Uterus (tissue), 4 donors: Measurements from ENCODE around the gene CCNDBP1. TPM values are rescaled to one million over a fixed set of nuclear protein-coding genes. Genes with fewer than 3 reads are reported as not detected.
A peak's percentile ranks its signal among the peaks of the same experiment; 100 is the strongest.
"Not testable (repeated sequence)": the region's sequence is repeated elsewhere in the genome, so short reads cannot be mapped to it uniquely, and the experiment has no call there.

Source experiments
- DNase-seq, 2 donors: peaks; one replicate each; pipeline ENCODE4 v3.0.0-alpha.2; 2019 to 2020
- H3K27ac ChIP-seq, 2 donors: fragments of 200-600 bp; sonication (generic); 1 replicate in 1 of 2; 2 replicates in 1 of 2; pipeline ENCODE4 v1.5.1; 2016 to 2018
- H3K27me3 ChIP-seq, 2 donors: fragments of 200-600 bp; sonication (generic); one replicate each; pipeline ENCODE4 v1.5.1; 2018 to 2019; ENCODE audit warnings: control low read depth in 1 of 2
- H3K36me3 ChIP-seq, 2 donors: fragments of 200-600 bp; sonication (generic); one replicate each; pipeline ENCODE4 v1.5.1; 2019; ENCODE audit warnings: control low read depth in 1 of 2
- H3K4me1 ChIP-seq, 2 donors: fragments of 200-600 bp; sonication (generic); one replicate each; pipeline ENCODE4 v1.5.1; 2018 to 2019; ENCODE audit warnings: control low read depth in 1 of 2
- H3K4me3 ChIP-seq, 2 donors: fragments of 200-600 bp; sonication (generic); 1 replicate in 1 of 2; 2 replicates in 1 of 2; pipeline ENCODE4 v1.5.1; 2018 to 2019; ENCODE audit warnings: mild to moderate bottlenecking in 1 of 2
- H3K9me3 ChIP-seq, 2 donors: fragments of 200-600 bp; sonication (generic); one replicate each; pipeline ENCODE4 v1.5.1; 2019; ENCODE audit warnings: control low read depth in 1 of 2
- POLR2A ChIP-seq, 2 donors: fragments of 450-650 bp; IDR thresholded peaks; one replicate each; pipeline ENCODE4 v1.6.1; 2016; ENCODE audit warnings: antibody characterized with exemption in 2 of 2, mild to moderate bottlenecking in 1 of 2, moderate library complexity in 1 of 2
- intact Hi-C: fragments of 100-400 bp; cut with DNase I; formaldehyde crosslinking; loops from one replicate; pipeline ENCODE4 v1.15.1; 2023; ENCODE audit warnings: low total_unique reads
- total RNA-seq, 4 donors: library from RNA; depleted of rRNA in 3 of 4; stranded (reverse); fragments of >200 nt in 3 of 4; gene quantifications; one replicate each; pipeline versions ENCODE4 v1.1.0 to v1.2.4, GENCODE V29; 2014 to 2023
- TF ChIP-seq, protein P1 (sequence below), 4 experiments: fragments of 200-600 bp in 2 of 4; fragments of 450-650 bp in 2 of 4; sonication (generic) in 2 of 4; IDR thresholded peaks; one replicate each; pipeline ENCODE4 v1.5.1; 2016 to 2019; ENCODE audit warnings: antibody characterized with exemption in 4 of 4, mild to moderate bottlenecking in 2 of 4, moderate library complexity in 1 of 4
- donor health status: DM: yes; HTN: yes; CAD: no.

CCNDBP1 gene
- total RNA-seq, 4 donors from 2014 or later = 27.9 to 45.6 (median 44.0) TPM

DNA sequence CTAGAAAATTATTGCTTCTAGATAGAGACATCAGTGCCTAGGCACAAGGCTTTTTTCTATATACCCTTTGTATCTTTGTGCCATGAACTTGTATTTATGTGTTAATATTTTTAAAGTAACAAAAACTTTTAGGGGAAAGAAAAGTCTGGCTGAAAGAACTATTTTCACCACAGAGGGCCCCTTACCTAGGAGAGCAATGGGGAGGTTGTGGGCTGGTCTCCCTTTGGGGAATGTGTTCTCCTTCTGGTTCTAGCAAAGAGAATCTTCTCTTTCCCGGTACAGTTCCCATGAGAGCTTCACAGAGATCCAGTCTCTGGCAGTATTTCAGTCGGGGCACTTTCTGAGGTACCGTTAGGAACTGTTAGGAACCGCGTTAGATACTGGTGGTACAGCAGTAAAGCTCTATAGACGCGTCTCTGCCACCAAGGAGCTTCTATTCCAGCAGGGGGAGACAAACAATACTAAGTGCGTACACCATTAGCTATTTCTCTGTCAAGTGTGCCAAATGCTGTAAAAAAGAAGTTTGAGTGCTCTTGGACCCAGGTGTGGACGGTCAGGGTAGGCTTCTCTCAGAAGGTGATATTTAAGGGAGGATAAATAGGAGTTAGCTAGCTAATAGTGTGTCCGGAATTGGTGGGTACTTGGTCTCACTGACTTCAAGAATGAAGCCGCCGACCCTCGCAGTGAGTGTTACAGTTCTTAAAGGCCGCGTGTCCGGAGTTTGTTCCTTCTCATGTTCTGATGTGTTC, 40.2 kb downstream of the CCNDBP1 start:
- no peak for TF ChIP-seq POLR2A (IDR thresholded peaks at IDR 0.05)
- TF ChIP-seq, protein P1, sequence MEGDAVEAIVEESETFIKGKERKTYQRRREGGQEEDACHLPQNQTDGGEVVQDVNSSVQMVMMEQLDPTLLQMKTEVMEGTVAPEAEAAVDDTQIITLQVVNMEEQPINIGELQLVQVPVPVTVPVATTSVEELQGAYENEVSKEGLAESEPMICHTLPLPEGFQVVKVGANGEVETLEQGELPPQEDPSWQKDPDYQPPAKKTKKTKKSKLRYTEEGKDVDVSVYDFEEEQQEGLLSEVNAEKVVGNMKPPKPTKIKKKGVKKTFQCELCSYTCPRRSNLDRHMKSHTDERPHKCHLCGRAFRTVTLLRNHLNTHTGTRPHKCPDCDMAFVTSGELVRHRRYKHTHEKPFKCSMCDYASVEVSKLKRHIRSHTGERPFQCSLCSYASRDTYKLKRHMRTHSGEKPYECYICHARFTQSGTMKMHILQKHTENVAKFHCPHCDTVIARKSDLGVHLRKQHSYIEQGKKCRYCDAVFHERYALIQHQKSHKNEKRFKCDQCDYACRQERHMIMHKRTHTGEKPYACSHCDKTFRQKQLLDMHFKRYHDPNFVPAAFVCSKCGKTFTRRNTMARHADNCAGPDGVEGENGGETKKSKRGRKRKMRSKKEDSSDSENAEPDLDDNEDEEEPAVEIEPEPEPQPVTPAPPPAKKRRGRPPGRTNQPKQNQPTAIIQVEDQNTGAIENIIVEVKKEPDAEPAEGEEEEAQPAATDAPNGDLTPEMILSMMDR (IDR thresholded peaks at IDR 0.05) = peak; percentile 43 to 62 (median 50)
- no peaks in the 10 kb centered on the region for H3K4me1 ChIP-seq
- no peak overlapping the region for H3K4me3 ChIP-seq
- no peaks in the 10 kb centered on the region for H3K27me3 ChIP-seq
- no peaks in the 10 kb centered on the region for H3K9me3 ChIP-seq
- peak; percentile 27 to 29 for DNase-seq
- intact Hi-C loops = no loop called here
- no peak overlapping the region for H3K27ac ChIP-seq
- H3K36me3 ChIP-seq = no peaks in the 10 kb centered on the region

DNA sequence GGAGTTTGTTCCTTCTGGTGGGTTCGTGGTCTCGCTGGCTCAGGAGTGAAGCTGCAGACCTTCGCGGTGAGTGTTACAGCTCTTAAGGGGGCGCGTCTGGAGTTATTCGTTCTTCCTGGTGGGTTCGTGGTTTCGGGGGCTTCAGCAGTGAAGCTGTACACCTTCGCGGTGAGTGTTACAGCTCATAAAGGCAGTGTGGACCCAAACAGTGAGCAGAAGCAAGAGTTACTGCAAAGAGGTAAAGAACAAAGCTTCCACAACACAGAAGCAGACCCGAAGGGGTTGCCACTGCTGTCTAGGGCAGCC, 40.7 kb downstream of the CCNDBP1 start:
- H3K4me1 ChIP-seq, H3K27me3 ChIP-seq, H3K36me3 ChIP-seq, intact Hi-C loops, DNase-seq, H3K4me3 ChIP-seq, H3K9me3 ChIP-seq, H3K27ac ChIP-seq: not testable (repeated sequence)

DNA sequence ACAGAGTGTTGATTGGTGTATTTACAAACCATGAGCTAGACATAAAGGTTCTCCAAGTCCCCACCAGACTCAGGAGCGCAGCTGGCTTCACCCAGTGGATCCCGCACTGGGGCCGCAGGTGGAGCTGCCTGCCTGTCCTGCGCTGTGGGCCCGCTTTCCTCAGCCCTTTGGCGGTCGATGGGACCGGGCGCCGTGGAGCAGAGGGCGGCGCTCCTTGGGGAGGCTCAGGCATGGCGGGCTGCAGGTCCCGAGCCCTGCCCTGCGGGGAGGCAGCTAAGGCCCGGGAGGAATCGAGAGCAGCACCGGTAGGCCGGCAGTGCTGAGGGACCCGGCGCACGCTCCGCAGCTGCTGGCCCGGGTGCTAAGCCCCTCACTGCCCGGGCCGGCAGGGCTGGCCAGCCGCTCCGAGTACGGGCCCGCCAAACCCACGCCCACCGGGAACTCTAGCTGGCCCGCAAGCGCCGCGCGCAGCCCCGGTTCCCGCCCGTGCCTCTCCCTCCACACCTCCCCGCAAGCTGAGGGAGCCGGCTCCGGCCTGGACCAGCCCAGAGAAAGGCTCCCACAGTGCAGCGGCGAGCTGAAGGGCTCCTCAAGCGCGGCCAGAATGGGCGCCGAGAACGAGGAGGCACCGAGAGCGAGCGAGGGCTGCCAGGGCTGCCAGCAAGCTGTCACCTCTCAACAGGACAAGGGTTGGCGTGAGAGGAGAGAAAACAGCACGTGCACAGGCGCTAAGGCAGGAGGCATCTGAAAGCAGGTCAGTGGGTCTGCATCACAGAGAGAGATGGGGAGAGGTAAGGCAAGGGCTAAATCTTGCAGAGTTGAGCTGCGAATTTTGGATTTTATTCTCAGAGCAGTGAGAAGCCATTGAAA, 41.5 kb downstream of the CCNDBP1 start:
- no peak overlapping the region for H3K27ac ChIP-seq
- intact Hi-C loops = no loop called here
- H3K9me3 ChIP-seq = no peaks in the 10 kb centered on the region
- no peak overlapping the region for H3K4me3 ChIP-seq
- DNase-seq = no peak
- no peaks in the 10 kb centered on the region for H3K27me3 ChIP-seq
- no peaks in the 10 kb centered on the region for H3K36me3 ChIP-seq
- no peak for TF ChIP-seq POLR2A (IDR thresholded peaks at IDR 0.05)
- TF ChIP-seq, protein P1 (IDR thresholded peaks at IDR 0.05) = no peak
- no peaks in the 10 kb centered on the region for H3K4me1 ChIP-seq

DNA sequence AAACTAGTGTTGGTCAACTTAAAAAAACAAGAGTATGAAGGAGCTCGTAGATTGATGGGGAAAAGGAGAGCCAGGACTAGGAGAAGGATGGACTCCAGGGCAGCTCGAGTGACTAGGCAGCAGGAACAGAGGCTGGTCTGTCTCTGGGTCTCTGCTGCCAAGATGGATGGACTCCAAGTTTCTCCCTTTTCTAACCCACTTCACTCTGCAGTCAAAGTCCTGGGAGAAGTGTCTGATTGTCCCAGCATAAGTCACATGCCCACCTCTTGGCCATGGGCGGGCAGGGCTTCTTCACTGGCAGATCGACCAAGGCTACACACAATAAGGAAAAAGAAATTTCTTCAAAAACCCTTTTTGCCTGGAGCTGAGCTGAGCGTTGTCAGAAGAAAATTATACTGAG, 44.8 kb downstream of the CCNDBP1 start:
- no peaks in the 10 kb centered on the region for H3K9me3 ChIP-seq
- H3K27ac ChIP-seq = no peak overlapping the region
- no peaks in the 10 kb centered on the region for H3K27me3 ChIP-seq
- no peaks in the 10 kb centered on the region for H3K4me1 ChIP-seq
- no peak overlapping the region for H3K4me3 ChIP-seq
- H3K36me3 ChIP-seq = no peaks in the 10 kb centered on the region
- intact Hi-C loops = no loop called here
- DNase-seq = no peak
- TF ChIP-seq, protein P1 (IDR thresholded peaks at IDR 0.05) = no peak
- TF ChIP-seq POLR2A (IDR thresholded peaks at IDR 0.05) = no peak

DNA sequence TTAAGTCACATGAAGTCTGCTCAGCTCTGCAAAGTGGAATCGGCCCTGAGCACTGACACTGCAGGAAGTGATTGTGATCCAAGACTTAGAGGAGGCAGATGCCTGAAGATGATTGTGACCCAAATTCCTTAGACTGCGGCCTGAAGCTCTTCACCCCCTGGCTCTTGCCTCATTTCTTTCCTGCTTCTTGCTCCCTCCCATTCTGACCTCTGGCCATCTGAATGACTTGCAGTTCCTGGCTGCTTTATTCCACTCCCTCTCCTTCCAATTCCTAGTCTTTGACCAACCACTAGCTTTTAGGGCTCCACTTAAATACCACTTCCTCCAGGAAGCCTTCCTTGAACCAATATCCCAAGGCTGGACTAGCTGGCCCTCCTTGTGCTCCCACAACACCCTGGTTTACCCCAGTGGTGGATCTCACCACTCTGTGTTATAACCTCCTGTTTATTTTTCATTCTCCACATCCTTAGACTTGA, 45.5 kb downstream of the CCNDBP1 start:
- TF ChIP-seq, protein P1 (IDR thresholded peaks at IDR 0.05) = no peak
- Histone ChIP-seq H3K4me1 (no peaks in the 10 kb centered on the region), H3K9me3 (no peaks in the 10 kb centered on the region), H3K27me3 (no peaks in the 10 kb centered on the region), H3K4me3 (no peak overlapping the region), H3K27ac (no peak overlapping the region), H3K36me3 (no peaks in the 10 kb centered on the region)
- no peak for DNase-seq
- intact Hi-C loops = no loop called here
